GM12875 (cell line): ENCODE results near the gene BPTF.
"Not testable (repeated sequence)": the region's sequence is repeated elsewhere in the genome, so short reads cannot be mapped to it uniquely, and the experiment has no call there.

Source experiments
- H3K4me3 ChIP-seq: one replicate; pipeline ENCODE4 v1.5.1; 2011; ENCODE audit warnings: low read depth, low read length, control low read depth
- TF ChIP-seq, protein P1 (sequence below): IDR thresholded peaks from 2 replicates; pipeline ENCODE4 v1.5.1; 2011; ENCODE audit warnings: low read depth, mild to moderate bottlenecking, control low read depth, inconsistent platforms, low read length, moderate library complexity, borderline replicate concordance; ENCODE audit not compliant: insufficient read depth

BPTF gene

DNA sequence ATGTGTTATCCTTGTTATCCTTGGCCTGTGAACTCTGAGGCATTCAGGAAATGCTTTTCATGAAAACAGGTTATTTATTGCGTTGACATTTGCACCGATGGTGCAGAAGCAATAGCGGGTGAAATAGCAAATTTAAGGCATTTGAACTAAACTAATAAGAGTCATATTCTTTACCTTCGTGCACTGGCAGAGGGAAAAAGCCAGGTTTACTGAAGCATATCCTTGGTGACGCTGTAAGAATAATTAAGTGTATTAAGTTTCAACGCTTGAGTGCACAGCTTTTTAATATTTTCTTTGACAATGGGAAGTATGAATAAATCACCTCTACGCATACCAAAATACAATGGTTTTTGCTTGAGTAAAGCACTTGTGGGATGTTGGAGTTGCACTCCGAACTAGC, 196.7 kb downstream of the BPTF start:
- TF ChIP-seq, protein P1, sequence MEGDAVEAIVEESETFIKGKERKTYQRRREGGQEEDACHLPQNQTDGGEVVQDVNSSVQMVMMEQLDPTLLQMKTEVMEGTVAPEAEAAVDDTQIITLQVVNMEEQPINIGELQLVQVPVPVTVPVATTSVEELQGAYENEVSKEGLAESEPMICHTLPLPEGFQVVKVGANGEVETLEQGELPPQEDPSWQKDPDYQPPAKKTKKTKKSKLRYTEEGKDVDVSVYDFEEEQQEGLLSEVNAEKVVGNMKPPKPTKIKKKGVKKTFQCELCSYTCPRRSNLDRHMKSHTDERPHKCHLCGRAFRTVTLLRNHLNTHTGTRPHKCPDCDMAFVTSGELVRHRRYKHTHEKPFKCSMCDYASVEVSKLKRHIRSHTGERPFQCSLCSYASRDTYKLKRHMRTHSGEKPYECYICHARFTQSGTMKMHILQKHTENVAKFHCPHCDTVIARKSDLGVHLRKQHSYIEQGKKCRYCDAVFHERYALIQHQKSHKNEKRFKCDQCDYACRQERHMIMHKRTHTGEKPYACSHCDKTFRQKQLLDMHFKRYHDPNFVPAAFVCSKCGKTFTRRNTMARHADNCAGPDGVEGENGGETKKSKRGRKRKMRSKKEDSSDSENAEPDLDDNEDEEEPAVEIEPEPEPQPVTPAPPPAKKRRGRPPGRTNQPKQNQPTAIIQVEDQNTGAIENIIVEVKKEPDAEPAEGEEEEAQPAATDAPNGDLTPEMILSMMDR, result no peak
- no peak overlapping the region for H3K4me3 ChIP-seq

GRCh38 chr17:68022547-68022946, 197.2 kb downstream of the BPTF start:
- not testable (repeated sequence) for H3K4me3 ChIP-seq

DNA sequence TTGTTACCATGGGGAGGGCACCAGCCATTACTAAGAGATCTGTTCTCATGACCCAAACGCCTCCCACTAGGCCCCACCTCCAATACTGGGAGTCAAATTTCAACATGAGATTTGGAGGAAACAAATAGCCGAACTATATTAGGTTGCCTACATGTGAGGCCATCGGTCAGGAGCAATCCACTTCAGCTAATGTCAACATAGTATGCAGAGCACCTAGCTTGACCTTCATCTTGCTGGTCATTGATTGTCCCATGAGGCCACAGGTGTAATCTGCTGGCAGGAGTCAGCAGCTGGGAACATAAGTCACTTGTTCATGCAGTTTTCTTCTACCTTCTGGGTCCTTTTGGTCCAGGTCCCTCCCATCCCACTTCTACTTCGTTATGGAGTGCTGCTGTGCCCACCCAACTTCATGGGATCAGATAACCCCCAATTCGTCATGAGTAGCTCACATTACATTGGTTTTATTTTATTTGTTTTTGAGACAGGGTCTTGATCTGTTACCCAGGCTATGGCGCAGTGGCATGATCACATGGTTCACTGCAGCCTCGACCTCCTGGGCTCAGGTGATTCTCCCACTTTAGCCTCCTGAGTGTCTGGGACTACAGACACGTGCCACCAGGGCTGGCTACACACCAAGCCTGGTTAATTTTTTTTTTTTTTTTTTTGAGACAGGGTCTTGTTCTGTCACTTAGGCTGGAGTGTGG, 204.4 kb downstream of the BPTF start:
- TF ChIP-seq, protein P1, result no peak
- no peak overlapping the region for H3K4me3 ChIP-seq
